Neuron (in vitro differentiated cells): ENCODE results near the gene PLD1.

ENCODE experiments used
- H2AFZ ChIP-seq: one replicate; pipeline ENCODE4 v1.6.1; 2013; ENCODE audit warnings: low read depth, mild to moderate bottlenecking, inconsistent platforms, low read length, moderate library complexity
- H3K27me3 ChIP-seq: one replicate; pipeline ENCODE4 v1.6.1; 2013; ENCODE audit warnings: low read length; ENCODE audit not compliant: insufficient read depth
- H3K36me3 ChIP-seq: one replicate; pipeline ENCODE4 v1.6.1; 2013; ENCODE audit warnings: low read length; ENCODE audit not compliant: insufficient read depth
- H3K4me1 ChIP-seq: one replicate; pipeline ENCODE4 v1.6.1; 2013; ENCODE audit warnings: low read length; ENCODE audit not compliant: insufficient read depth
- H3K4me3 ChIP-seq: 2 replicates; pipeline ENCODE4 v1.5.1; 2013; ENCODE audit warnings: mild to moderate bottlenecking, low read length, moderate library complexity
- H3K9me3 ChIP-seq: one replicate; pipeline ENCODE4 v1.6.1; 2013; ENCODE audit warnings: low read length

PLD1 gene

GRCh38 chr3:171778493-171778892 lies 31.8 kb downstream of the PLD1 start:
- Histone ChIP-seq H3K9me3 (no peaks in the 10 kb centered on the region), H3K4me1 (no peaks in the 10 kb centered on the region), H3K4me3 (no peak overlapping the region), H3K27me3 (no peaks in the 10 kb centered on the region), H3K36me3 (no peaks in the 10 kb centered on the region), H2AFZ (no peak overlapping the region)

GRCh38 chr3:171777596-171777995 lies 32.7 kb downstream of the PLD1 start:
- Histone ChIP-seq H2AFZ (no peak overlapping the region), H3K27me3 (no peaks in the 10 kb centered on the region), H3K36me3 (no peaks in the 10 kb centered on the region), H3K4me1 (no peaks in the 10 kb centered on the region), H3K4me3 (no peak overlapping the region), H3K9me3 (no peaks in the 10 kb centered on the region)

GRCh38 chr3:171776839-171777583 lies 33.3 kb downstream of the PLD1 start:
- Histone ChIP-seq H3K9me3 (no peaks in the 10 kb centered on the region), H3K4me1 (no peaks in the 10 kb centered on the region), H3K4me3 (no peak overlapping the region), H2AFZ (no peak overlapping the region), H3K27me3 (no peaks in the 10 kb centered on the region), H3K36me3 (no peaks in the 10 kb centered on the region)

GRCh38 chr3:171776411-171776810 lies 33.9 kb downstream of the PLD1 start:
- no peak overlapping the region for H2AFZ ChIP-seq
- no peaks in the 10 kb centered on the region for H3K9me3 ChIP-seq
- no peak overlapping the region for H3K4me3 ChIP-seq
- no peaks in the 10 kb centered on the region for H3K27me3 ChIP-seq
- peaks cover 2% of the 10 kb centered on the region for H3K4me1 ChIP-seq
- no peaks in the 10 kb centered on the region for H3K36me3 ChIP-seq

GRCh38 chr3:171775943-171776342 lies 34.3 kb downstream of the PLD1 start:
- H3K36me3 ChIP-seq, result no peaks in the 10 kb centered on the region
- no peak overlapping the region for H3K4me3 ChIP-seq
- H3K4me1 ChIP-seq, result peaks cover 6% of the 10 kb centered on the region
- H3K9me3 ChIP-seq, result no peaks in the 10 kb centered on the region
- H3K27me3 ChIP-seq, result no peaks in the 10 kb centered on the region
- no peak overlapping the region for H2AFZ ChIP-seq

GRCh38 chr3:171774521-171774920 lies 35.8 kb downstream of the PLD1 start:
- no peaks in the 10 kb centered on the region for H3K36me3 ChIP-seq
- H2AFZ ChIP-seq, result no peak overlapping the region
- H3K9me3 ChIP-seq, result no peaks in the 10 kb centered on the region
- peaks cover 7% of the 10 kb centered on the region for H3K4me1 ChIP-seq
- no peaks in the 10 kb centered on the region for H3K27me3 ChIP-seq
- H3K4me3 ChIP-seq, result no peak overlapping the region

- Histone ChIP-seq H3K4me3 (no peak overlapping the region), H3K27me3 (no peaks in the 10 kb centered on the region), H3K4me1 (peaks cover 7% of the 10 kb centered on the region), H3K9me3 (no peaks in the 10 kb centered on the region), H2AFZ (no peak overlapping the region), H3K36me3 (no peaks in the 10 kb centered on the region)
Observed at GRCh38 chr3:171772427-171773056, 37.7 kb downstream of the PLD1 start.

- Histone ChIP-seq H3K9me3 (no peaks in the 10 kb centered on the region), H3K4me1 (peaks cover 7% of the 10 kb centered on the region), H3K4me3 (peak overlapping the region; percentile 12), H3K36me3 (no peaks in the 10 kb centered on the region), H2AFZ (peak overlapping the region; percentile 44), H3K27me3 (no peaks in the 10 kb centered on the region)
Observed at GRCh38 chr3:171770689-171771620, 39.3 kb downstream of the PLD1 start.

GRCh38 chr3:171769461-171769860 lies 40.8 kb downstream of the PLD1 start:
- Histone ChIP-seq H3K4me1 (peaks cover 7% of the 10 kb centered on the region), H3K9me3 (no peaks in the 10 kb centered on the region), H3K4me3 (no peak overlapping the region), H3K27me3 (no peaks in the 10 kb centered on the region), H3K36me3 (no peaks in the 10 kb centered on the region), H2AFZ (no peak overlapping the region)

- no peak overlapping the region for H3K4me3 ChIP-seq
- H2AFZ ChIP-seq, result no peak overlapping the region
- H3K9me3 ChIP-seq, result no peaks in the 10 kb centered on the region
- no peaks in the 10 kb centered on the region for H3K27me3 ChIP-seq
- H3K4me1 ChIP-seq, result peaks cover 7% of the 10 kb centered on the region
- no peaks in the 10 kb centered on the region for H3K36me3 ChIP-seq
Observed at GRCh38 chr3:171768986-171769385, 41.3 kb downstream of the PLD1 start.

GRCh38 chr3:171768281-171768900 lies 41.9 kb downstream of the PLD1 start:
- no peak overlapping the region for H3K4me3 ChIP-seq
- H3K36me3 ChIP-seq, result no peaks in the 10 kb centered on the region
- H3K4me1 ChIP-seq, result peaks cover 7% of the 10 kb centered on the region
- no peaks in the 10 kb centered on the region for H3K27me3 ChIP-seq
- no peak overlapping the region for H2AFZ ChIP-seq
- H3K9me3 ChIP-seq, result no peaks in the 10 kb centered on the region

- H3K9me3 ChIP-seq, result no peaks in the 10 kb centered on the region
- H3K4me1 ChIP-seq, result no peaks in the 10 kb centered on the region
- no peaks in the 10 kb centered on the region for H3K27me3 ChIP-seq
- H3K36me3 ChIP-seq, result no peaks in the 10 kb centered on the region
- H3K4me3 ChIP-seq, result no peak overlapping the region
- no peak overlapping the region for H2AFZ ChIP-seq
Observed at GRCh38 chr3:171765511-171765887, 44.8 kb downstream of the PLD1 start.

- Histone ChIP-seq H2AFZ (no peak overlapping the region), H3K4me1 (peaks cover 6% of the 10 kb centered on the region), H3K4me3 (no peak overlapping the region), H3K27me3 (no peaks in the 10 kb centered on the region), H3K36me3 (no peaks in the 10 kb centered on the region), H3K9me3 (no peaks in the 10 kb centered on the region)
Observed at GRCh38 chr3:171763392-171763791, 46.9 kb downstream of the PLD1 start.
